GM19328 (cell line): ENCODE measurements around the gene PCDHGA5.
"Not testable (repeated sequence)": the region's sequence is repeated elsewhere in the genome, so short reads cannot be mapped to it uniquely, and the experiment has no call there.

Experiments
- ATAC-seq: cut with Tn5 transposase; IDR thresholded peaks from one replicate; pipeline ENCODE4 v1.9.1; 2021; ENCODE audit warnings: mild to moderate bottlenecking, moderate library complexity; ENCODE audit not compliant: unreplicated experiment

The PCDHGA5 gene

DNA sequence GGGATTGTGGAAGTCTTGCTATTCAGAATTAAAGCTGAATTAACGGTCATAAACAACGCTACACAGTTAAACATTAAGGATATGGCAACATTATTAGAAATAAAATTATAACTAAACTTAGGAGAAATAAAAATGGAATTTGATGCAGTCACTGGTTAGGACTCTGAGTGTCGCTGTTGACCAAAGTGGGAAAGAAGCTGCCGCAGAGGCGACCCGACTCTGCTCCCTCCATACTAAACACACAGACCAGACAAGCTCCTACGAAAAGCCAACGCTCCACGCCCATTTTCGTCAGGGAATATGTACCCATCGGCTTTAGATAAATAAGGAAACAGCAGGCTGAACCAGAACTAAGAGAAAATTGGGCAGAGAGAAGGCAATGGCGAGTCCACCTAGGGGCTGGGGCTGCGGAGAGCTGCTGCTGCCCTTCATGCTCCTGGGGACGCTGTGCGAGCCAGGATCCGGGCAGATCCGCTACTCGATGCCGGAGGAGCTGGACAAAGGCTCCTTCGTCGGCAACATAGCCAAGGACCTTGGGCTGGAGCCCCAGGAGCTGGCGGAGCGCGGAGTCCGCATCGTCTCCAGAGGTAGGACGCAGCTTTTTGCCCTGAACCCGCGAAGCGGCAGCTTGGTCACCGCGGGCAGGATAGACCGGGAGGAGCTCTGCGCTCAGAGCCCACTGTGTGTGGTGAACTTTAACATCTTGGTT is at the start of gene PCDHGA5:
Gene PCDHGA5 (plus strand): TSS at position 211 of the 709 bp plus-strand sequence. CDS start 169 bp downstream, at position 380.
- ATAC-seq = no peak

DNA sequence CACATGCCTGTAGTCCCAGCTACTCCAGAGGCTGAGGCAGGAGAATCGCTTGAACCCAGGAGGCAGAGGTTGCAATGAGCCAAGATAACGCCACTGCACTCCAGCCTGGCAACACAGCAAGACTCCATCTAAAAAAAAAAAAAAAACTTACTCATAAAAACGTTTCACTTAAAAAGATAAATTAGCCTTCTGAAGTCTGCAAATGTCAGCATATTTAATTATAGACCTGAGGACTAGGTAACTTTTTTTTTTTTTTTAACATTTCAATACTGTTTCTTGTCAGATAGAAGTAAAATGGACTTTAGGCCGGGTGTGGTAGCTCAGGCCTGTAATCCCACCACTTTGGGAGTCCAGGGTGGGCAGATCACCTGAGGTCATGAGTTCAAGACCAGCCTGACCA is 47.0 kb upstream of the PCDHGA5 start:
- not testable (repeated sequence) for ATAC-seq

DNA sequence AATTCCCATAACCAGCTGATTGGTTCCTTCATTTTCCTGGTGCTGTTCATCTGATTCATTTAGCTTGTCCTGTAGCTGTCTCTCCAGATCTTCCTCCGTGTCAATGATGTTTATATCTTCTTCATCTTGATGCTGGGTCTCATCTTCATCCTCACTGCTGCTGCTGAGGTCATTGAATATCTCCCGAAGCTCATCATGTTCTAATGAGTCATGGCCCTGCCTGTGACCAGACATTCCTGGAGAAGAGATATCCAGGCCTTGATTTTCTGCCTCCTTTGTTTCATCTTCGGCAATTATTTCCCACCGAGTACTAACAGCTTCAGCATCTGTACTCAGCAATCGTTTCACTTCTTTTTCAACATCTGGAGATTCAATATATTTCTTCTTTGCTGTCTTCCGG is 44.8 kb upstream of the PCDHGA5 start:
- ATAC-seq = no peak

DNA sequence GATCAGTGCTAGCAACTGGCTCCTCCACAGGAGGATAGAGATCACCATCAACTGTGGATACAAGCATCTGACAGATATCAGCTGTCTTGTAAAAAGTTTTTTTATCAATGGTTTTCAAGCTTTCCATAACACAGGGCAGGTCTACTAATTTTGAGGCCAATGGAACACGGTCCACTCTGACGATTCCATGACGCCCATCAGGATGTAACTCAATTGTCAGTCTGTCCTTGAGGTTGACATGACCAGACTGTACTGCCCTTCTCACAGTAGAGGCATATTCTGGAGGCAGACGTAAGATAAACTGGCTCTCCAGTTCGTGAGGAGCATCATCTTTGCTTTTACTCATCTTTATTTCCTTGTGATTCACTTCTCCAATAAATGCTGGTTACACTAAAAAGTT is 44.3 kb upstream of the PCDHGA5 start:
- no peak for ATAC-seq

DNA sequence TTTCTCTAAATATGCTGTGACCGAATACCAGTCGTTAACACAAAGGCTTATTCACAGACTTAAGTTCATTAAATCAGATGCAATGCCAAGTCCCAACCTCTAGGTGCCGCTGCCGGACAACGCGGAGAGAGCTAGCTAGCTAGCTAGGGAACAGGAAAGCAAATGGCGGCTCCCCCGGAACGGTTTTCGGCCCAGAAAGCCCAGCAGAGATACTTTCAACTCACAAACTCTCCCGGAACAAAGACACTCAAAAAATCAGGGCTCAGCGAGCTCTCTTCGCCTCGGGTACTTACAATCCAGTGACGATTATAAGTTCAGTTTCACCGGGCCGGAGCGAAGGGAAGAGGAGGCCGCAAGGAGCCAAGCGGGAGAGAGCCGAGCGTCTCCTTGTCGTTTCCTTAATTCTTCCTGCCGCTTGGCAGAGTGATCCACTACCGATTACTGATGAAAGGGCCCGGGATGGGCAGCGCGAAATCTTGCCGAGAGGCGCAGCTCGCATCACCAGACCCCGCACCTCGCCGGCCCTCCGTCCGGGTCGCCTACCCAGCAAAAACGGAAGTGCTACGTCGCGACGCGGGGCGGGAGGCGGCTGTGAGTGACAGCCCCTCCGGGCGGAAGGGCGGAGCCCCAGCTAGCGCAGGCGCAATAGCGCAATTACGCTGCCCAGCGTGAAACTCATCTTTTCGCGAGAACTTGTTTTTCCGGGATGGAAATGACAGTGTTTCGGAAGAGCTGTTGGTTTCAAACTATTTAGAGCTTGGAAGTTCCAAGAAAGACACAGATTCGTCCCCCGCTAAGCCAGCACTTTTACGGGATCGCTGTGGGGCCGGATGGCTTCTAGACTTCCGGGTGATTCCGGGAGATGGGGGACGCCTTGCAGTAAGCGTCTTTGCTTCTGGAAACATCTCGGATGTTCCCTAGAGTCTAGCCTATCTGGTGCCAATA is 43.5 kb upstream of the PCDHGA5 start, which contains the start of gene TAF7:
Gene TAF7 (minus strand): TSS at position 560 of the 945 bp plus-strand sequence. CDS start 740 bp downstream, outside the sequence.
- peak; percentile 96 for ATAC-seq

DNA sequence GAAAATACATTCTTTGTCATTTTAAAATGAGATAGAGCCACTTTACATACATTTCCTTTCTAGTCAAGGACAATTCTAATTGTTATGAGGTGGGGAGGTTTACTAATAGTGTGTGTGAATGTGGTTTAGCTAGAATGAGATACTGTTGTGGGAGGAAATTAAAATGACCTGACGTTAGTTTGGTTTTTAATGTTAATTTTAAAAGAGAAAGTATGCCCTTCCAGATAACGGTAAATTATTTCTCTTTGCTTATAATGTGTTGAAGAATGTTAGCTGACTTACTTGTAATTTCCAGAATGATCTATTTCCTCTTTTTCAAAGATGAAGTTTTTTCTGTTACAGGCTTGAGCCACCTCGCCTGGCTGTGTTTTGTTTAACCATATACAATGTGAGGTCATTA is 41.7 kb upstream of the PCDHGA5 start:
- no peak for ATAC-seq

DNA sequence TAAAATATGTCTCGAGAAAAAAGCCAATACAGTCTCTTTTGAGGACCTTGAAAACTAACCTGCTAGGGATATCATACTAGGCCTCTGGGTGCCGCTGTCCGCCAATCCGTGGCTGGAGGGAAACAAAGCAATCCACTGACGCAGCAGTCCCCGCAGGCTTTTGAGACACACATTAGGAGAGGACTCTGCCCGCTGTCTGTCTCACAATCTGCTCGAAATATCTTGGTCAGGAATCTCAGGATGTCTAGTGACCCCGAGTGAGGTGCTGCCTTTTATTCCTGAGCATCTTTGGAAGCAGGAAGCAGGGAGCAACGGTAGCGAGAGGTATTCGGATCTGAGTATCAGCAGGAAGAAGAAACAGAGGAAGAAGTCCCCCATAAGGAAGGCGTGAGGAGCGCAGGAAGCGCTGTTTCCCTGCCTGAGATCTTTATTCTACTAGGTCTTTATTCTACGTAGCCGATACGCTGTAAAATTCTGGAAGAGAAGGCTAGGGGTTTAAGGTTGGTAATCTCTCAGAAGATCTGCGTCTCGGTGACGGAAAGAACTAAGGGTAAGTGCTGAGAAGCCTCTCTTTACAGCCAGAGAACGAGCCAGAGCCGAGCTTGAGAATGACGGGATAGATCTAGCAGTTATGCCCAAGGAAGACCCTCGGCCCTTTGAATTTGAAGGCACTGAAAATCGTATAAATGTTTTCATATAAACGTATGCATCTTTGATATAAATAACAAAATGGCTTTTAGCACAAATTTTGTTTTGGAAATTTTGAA is 37.7 kb upstream of the PCDHGA5 start:
- ATAC-seq = peak; percentile 84

DNA sequence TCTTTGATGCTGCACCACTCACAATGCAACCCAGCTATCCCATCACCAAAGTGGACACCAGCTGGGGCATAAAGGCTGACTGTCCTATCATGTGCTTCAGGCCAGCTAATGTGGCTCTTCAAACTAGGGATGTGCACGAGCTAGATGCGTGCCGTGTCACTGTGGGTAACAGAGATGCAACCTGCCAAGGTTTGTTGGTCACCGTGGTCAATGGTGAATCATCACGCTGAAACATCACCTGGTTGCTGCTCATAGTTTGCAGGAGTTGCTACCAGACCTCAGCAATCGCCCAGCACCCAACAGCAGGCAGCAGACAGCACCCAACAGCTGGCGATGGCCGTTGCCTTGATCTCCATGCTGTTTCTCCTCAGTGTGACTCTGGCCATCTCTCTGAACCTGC is 35.7 kb upstream of the PCDHGA5 start:
- no peak for ATAC-seq

DNA sequence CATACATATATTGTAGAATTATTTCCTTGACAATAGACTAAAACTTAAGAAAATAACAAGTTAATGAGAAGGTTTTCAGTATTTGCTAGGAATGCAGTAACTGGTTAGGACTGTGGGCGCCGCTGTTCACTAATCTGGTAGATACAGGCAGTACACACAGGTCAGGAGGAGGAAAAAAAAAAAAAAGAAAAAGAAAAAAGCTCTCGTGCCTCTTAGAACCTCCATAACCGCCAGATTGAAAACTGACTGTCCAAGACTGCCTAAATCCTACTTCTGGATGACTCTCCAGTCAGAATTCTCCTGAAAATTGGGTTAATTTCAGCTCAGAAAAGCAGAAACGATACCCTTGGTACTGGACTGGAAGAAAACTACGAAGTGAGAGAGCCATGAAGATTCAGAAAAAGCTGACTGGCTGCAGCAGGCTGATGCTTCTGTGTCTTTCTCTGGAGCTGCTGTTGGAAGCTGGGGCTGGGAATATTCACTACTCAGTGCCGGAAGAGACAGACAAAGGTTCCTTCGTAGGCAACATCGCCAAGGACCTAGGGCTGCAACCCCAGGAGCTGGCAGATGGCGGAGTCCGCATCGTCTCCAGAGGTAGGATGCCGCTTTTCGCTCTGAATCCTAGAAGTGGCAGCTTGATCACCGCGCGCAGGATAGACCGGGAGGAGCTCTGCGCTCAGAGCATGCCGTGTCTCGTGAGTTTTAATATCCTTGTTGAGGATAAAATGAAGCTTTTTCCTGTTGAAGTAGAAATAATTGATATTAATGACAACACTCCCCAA is 33.5 kb upstream of the PCDHGA5 start, which contains the start of gene PCDHGA1:
Gene PCDHGA1 (plus strand): TSS at position 216 of the 782 bp plus-strand sequence.
- no peak for ATAC-seq

DNA sequence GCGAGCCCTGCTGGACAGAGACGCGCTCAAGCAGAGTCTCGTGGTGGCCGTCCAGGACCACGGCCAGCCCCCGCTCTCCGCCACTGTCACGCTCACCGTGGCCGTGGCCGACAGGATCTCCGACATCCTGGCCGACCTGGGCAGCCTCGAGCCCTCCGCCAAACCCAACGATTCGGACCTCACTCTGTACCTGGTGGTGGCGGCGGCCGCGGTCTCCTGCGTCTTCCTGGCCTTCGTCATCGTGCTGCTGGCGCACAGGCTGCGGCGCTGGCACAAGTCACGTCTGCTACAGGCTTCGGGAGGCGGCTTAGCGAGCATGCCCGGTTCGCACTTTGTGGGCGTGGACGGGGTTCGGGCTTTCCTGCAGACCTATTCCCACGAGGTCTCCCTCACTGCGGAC is 31.4 kb upstream of the PCDHGA5 start:
- not testable (repeated sequence) for ATAC-seq

DNA sequence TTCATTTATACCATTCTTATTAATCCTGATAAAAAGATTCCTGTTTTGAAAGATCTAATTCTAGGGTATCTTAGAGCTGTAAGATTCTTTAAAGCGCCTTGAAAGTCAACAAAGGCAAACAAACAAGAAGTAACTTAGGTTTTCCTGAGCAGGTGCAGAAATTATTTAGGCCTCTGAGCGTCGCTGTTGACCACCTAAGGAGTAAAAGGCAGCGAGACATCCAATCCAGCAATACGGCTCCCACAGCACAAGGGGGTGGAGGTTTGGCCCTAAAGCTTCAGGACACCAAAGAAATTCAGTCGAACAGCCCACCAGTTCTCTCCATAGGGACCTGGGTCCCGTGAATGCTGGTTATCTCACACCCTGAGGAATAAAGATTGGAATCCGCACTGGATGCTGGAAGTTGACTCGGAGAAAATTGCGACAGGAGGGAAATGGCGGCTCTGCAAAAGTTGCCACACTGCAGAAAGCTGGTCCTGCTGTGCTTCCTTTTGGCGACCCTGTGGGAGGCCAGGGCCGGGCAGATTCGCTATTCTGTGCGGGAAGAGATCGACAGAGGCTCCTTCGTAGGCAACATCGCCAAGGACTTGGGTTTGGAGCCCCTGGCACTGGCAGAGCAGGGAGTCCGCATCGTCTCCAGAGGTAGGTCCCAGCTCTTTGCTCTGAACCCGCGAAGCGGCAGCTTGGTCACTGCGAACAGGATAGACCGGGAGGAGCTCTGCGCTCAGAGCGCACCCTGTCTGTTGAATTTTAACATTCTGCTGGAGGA is 25.2 kb upstream of the PCDHGA5 start, which contains the start of gene PCDHGA2:
Gene PCDHGA2 (plus strand): TSS at position 223 of the 769 bp plus-strand sequence.
- ATAC-seq = no peak

DNA sequence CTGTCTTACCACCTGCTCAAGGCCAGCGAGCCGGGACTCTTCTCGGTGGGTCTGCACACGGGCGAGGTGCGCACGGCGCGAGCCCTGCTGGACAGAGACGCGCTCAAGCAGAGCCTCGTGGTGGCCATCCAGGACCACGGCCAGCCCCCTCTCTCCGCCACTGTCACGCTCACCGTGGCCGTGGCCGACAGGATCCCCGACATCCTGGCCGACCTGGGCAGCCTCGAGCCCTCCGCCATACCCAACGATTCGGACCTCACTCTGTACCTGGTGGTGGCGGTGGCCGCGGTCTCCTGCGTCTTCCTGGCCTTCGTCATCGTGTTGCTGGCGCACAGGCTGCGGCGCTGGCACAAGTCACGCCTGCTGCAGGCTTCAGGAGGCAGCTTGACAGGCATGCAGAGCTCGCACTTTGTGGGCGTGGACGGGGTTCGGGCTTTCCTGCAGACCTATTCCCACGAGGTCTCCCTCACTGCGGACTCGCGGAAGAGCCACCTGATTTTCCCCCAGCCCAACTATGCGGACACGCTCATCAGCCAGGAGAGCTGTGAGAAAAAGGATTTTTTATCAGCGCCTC is 23.1 kb upstream of the PCDHGA5 start:
- not testable (repeated sequence) for ATAC-seq

DNA sequence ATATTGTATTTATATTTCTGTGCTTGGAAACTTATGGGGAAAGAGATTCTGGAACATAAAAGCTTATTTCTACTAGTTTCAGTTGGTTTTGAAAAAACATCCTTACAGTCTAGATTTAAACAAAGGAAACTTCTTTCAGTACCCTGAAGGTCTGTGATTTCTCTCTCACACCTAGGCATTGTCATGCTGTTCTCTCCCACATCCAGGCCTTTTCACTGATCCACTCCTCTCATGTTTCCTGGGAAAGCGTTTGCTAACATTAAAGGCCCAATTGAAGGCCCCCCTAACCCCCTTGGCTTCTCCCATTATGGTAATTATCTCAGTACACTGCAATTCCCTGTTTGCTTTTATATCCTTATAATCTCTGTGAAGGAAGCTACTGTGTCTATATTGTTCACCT is 21.2 kb upstream of the PCDHGA5 start:
- ATAC-seq = no peak

DNA sequence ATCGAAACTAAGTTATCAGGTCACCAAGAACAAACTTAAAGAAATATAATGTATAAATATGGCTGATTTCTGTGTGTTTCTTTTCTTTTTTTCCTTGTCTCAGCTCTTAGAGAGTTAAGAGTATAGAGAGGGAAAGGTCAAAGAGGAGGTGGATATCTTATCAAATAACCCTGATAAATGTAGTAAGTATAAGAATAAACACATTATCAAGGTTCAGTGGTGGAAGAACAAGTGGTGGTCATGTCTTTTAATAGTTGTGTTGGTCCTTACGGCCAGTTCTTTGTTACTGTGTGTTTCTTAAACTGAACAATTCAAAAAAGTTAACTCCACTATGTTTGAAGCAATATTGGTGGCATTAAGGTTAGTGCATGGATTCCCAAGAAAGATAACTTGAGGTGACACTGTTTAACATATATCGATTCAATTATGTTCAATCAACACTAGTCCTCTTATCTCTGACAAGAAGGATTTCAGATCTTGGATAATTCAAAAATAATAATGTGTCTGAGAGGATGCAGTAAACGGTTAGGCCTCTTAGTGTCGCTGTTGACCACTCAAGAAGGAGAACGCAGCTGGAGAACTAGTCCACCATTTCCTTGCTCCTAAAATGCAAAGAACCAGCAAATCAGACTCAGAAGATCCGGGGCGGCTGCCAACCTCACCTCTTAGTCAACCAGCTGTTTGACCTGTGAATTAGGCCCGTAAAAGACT is 20.6 kb upstream of the PCDHGA5 start, which contains the start of gene PCDHGA3:
Gene PCDHGA3 (plus strand): TSS at position 588 of the 711 bp plus-strand sequence. CDS start 205 bp downstream, outside the sequence.
- ATAC-seq = no peak

DNA sequence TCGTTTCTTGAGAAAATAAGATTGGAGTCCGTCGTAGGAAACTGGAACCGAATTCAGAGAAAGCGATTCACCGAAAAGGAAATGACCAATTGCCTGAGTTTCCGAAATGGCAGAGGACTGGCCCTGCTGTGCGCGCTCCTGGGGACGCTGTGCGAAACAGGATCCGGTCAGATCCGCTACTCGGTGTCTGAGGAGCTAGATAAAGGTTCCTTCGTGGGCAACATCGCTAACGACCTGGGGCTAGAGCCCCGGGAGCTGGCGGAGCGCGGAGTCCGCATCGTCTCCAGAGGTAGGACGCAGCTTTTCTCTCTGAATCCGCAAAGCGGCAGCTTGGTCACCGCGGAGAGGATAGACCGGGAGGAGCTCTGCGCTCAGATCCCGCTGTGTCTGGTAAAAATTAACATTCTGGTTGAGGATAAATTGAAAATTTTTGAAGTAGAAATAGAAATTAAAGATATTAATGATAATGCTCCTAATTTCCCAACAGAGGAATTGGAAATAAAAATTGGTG is 20.0 kb upstream of the PCDHGA5 start:
- ATAC-seq = no peak

DNA sequence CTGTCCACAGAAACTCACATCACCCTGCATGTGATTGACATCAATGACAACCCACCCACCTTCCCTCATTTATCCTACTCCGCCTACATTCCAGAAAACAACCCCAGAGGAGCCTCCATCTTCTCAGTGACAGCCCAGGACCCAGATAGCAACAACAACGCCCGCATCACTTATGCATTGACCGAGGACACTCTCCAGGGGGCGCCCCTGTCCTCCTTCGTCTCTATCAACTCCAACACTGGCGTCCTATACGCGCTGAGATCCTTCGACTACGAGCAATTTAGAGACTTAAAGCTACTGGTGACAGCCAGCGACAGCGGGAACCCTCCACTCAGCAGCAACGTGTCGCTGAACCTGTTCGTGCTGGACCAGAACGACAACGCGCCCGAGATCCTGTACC is 18.6 kb upstream of the PCDHGA5 start:
- ATAC-seq = no peak

DNA sequence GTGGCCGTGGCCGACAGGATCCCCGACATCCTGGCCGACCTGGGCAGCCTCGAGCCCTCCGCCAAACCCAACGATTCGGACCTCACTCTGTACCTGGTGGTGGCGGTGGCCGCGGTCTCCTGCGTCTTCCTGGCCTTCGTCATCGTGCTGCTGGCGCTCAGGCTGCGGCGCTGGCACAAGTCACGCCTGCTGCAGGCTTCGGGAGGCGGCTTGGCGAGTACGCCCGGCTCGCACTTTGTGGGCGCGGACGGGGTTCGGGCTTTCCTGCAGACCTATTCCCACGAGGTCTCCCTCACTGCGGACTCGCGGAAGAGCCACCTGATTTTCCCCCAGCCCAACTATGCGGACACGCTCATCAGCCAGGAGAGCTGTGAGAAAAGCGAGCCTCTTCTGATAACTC is 17.9 kb upstream of the PCDHGA5 start:
- ATAC-seq = not testable (repeated sequence)
